NT2/D1 (cell line): ENCODE data around the gene CSTF1.

ENCODE experiments used
- YY1 ChIP-seq: IDR thresholded peaks from 2 replicates; pipeline ENCODE4 v1.6.1; 2011; ENCODE audit not compliant: insufficient read length, insufficient read depth
- ZNF274 ChIP-seq: IDR thresholded peaks from 2 replicates; pipeline ENCODE4 v1.6.1; 2011; ENCODE audit warnings: mild to moderate bottlenecking, low read depth, low read length

- TF ChIP-seq ZNF274 (no peak), YY1 (no peak)
These were observed 35.4 kb downstream of the CSTF1 start for GRCh38 chr20:56427797-56428196.
